Fibroblast of pulmonary artery (primary cell): Measurements from ENCODE around the gene SLC12A6.
"Not testable (repeated sequence)": the region's sequence is repeated elsewhere in the genome, so short reads cannot be mapped to it uniquely, and the experiment has no call there.

ENCODE experiments used
- DNase-seq: peaks from one replicate; pipeline ENCODE4 v3.0.0-alpha.2; 2010; ENCODE audit warnings: low read depth
- H3K4me3 ChIP-seq: replicated peaks from 2 replicates; pipeline ENCODE4 v1.5.1; 2011; ENCODE audit warnings: low read depth, mild to moderate bottlenecking, control low read depth, low read length, moderate library complexity
- TF ChIP-seq, protein P1 (sequence below): IDR thresholded peaks from 2 replicates; pipeline ENCODE4 v1.5.1; 2011; ENCODE audit warnings: mild to moderate bottlenecking, control low read depth, low read length, inconsistent platforms; ENCODE audit errors: missing control alignments

The SLC12A6 gene

DNA sequence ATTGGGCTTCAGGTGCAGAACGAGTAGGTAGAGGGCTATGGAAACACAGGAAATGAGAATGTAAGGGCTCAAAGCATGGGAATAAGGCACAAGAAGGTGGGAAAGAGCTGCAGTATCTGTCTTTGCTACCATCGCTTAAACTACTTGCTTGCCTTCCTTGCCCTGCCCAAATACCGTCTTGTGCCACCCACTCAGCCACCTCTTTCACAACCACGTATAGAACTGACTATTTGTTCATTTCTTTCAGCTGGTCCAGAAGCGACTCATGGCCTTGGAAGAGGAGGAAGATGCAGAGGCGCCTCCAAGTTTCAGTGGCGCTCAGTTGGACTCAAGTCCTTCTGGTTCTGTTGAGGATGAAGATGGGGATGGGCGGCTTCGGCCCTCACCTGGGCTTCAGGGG, 17.7 kb upstream of the SLC12A6 start:
- no peak for DNase-seq
- TF ChIP-seq, protein P1, sequence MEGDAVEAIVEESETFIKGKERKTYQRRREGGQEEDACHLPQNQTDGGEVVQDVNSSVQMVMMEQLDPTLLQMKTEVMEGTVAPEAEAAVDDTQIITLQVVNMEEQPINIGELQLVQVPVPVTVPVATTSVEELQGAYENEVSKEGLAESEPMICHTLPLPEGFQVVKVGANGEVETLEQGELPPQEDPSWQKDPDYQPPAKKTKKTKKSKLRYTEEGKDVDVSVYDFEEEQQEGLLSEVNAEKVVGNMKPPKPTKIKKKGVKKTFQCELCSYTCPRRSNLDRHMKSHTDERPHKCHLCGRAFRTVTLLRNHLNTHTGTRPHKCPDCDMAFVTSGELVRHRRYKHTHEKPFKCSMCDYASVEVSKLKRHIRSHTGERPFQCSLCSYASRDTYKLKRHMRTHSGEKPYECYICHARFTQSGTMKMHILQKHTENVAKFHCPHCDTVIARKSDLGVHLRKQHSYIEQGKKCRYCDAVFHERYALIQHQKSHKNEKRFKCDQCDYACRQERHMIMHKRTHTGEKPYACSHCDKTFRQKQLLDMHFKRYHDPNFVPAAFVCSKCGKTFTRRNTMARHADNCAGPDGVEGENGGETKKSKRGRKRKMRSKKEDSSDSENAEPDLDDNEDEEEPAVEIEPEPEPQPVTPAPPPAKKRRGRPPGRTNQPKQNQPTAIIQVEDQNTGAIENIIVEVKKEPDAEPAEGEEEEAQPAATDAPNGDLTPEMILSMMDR = no peak
- H3K4me3 ChIP-seq = no peak overlapping the region

DNA sequence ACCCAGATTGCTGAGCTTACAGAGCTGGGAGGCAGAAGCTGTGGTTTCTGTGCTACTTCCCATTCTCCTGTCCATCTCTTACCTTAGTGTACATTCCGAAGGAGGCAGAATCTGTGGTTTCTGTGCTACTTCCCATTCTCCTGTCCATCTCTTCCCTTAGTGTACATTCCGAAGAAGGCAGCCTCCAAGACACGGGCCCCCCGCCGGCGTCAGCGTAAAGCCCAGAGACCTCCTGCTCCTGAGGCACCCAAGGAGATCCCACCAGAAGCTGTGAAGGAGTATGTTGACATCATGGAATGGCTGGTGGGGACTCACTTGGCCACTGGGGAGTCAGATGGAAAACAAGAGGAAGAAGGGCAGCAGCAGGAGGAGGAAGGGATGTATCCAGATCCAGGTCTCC, 16.7 kb upstream of the SLC12A6 start:
- DNase-seq = no peak
- H3K4me3 ChIP-seq = no peak overlapping the region
- TF ChIP-seq, protein P1 = no peak

DNA sequence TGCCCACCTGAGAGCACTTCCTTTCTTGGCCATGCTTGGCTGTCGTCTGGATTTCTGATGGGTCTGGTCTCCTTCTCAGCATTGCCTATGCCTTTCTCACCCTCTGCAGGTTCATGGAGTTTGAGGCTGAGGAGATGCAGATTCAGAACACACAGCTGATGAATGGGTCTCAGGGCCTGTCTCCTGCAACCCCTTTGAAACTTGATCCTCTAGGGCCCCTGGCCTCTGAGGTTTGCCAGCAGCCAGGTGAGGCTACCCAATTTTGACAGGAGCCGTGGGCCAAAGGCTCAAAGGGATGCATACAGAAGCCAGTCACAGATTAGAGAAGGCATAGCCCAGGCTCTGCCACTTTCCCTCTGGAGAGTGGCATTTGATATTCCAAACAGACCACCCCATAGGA, 16.0 kb upstream of the SLC12A6 start:
- DNase-seq = no peak
- no peak overlapping the region for H3K4me3 ChIP-seq
- TF ChIP-seq, protein P1 = no peak

DNA sequence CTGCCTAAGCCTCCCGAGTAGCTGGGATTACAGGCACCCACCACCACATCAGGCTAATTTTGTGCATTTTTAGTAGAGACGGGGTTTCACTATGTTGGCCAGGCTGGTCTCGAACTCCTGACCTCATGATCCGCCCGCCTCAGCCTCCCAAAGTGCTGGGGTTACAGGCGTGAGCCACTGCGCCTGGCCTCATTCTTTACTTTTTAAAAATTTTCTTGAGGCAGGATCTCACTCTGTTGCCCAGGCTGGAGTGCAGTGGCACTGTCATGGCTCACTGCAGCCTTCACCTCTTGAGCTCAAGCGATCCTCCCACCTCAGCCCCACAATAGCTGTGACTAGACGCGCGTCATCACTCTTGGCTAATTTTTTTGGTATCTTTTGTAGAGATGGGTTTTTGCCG, 15.4 kb upstream of the SLC12A6 start:
- DNase-seq, H3K4me3 ChIP-seq: not testable (repeated sequence)

DNA sequence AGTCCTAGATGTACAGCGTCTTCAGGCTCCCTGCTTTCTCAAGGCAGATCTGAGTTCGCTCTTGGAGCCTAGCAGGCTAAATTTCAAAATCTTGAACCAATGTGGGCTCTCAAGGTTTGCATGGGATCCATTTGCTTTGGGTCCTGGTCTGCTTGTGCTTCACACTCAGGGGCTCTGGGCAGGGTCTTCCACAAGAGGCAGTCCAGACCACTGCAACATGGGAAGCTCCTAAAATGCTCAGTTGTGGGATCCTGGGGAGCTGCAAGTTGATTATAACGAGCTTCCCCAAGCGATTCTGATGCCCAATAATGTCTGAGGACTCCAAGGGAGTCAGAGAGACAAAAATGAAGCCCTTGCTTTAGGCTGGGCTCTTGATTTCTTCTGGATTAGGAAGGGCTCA, 12.2 kb upstream of the SLC12A6 start:
- H3K4me3 ChIP-seq = no peak overlapping the region
- TF ChIP-seq, protein P1 = no peak
- no peak for DNase-seq

DNA sequence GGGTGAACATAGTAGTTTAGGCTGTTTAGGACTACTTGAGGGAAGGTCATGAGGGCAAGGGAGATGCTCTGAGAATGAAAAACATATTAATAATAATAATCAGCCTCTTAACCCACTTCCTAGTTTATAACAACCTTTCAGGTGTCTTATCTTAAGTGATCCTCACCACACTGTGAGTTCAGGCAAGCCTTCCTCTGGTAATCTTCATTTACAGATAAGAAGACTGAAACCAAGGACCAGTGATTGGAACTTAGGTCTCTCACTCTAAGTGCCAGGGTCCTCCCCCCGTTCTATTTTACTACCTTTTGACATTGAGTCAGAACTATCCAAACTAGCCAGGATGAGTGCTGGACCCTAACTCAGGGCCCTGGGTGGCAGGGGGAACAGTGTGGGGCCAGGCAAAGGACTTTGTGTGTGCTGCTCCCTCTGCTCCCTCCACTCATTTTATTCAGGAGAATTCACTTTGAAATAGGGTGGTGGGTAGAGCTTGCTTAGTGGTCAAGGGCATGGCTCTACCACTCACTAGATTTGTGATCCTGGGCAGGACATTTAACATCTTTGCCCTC, 11.2 kb upstream of the SLC12A6 start:
- no peak overlapping the region for H3K4me3 ChIP-seq
- DNase-seq = no peak
- TF ChIP-seq, protein P1 = no peak

DNA sequence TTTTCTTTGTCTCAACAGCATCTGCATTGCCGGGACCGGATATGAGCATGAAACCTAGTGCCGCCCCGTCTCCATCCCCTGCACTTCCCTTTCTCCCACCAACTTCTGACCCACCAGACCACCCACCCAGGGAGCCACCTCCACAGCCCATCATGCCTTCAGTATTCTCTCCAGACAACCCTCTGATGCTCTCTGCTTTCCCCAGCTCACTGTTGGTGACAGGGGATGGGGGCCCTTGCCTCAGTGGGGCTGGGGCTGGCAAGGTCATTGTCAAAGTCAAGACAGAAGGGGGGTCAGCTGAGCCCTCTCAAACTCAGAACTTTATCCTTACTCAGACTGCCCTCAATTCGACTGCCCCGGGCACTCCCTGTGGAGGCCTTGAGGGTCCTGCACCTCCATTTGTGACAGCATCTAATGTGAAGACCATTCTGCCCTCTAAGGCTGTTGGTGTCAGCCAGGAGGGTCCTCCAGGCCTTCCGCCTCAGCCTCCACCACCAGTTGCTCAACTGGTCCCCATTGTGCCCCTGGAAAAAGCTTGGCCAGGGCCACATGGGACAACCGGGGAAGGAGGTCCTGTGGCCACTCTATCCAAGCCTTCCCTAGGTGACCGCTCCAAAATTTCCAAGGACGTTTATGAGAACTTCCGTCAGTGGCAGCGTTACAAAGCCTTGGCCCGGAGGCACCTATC, 10.5 kb upstream of the SLC12A6 start:
- TF ChIP-seq, protein P1 = no peak
- DNase-seq = no peak
- H3K4me3 ChIP-seq = no peak overlapping the region
